GM23338 (cell line): ENCODE measurements around the gene CMC1. TPM values are rescaled to one million over a fixed set of nuclear protein-coding genes. Genes with fewer than 3 reads are reported as not detected.
A peak's percentile ranks its signal among the peaks of the same experiment; 100 is the strongest.

Source experiments
- ATAC-seq: fragments of 200-7000 bp; cut with Tn5 transposase; 3 replicates; pipeline ENCODE4 v1.9.1; 2020
- DNase-seq: peaks from one replicate; pipeline ENCODE4 v3.0.0-alpha.2; 2015; ENCODE audit warnings: low spot score
- H2AFZ ChIP-seq: fragments of 200-600 bp; sonication (generic); 2 replicates; pipeline ENCODE4 v1.8.0; 2016; ENCODE audit warnings: antibody characterized with exemption, mild to moderate bottlenecking, moderate library complexity
- H3F3A ChIP-seq: fragments of 200-600 bp; sonication (generic); replicated peaks from 2 replicates; pipeline ENCODE4 v1.8.0; 2017; ENCODE audit warnings: antibody characterized with exemption, mixed run types, low read depth
- H3K27ac ChIP-seq: fragments of 200-600 bp; sonication (generic); 2 replicates; pipeline ENCODE4 v1.6.1; 2016; ENCODE audit warnings: low read depth
- H3K27me3 ChIP-seq: fragments of 200-600 bp; sonication (generic); 2 replicates; pipeline ENCODE4 v1.8.0; 2016; ENCODE audit warnings: mild to moderate bottlenecking, mixed run types, moderate library complexity; ENCODE audit not compliant: insufficient read depth
- H3K36me3 ChIP-seq: fragments of 200-600 bp; sonication (generic); 2 replicates; pipeline ENCODE4 v1.8.0; 2016; ENCODE audit warnings: mild to moderate bottlenecking; ENCODE audit not compliant: insufficient read depth
- H3K4me1 ChIP-seq: fragments of 200-600 bp; sonication (generic); 2 replicates; pipeline ENCODE4 v1.8.0; 2016; ENCODE audit warnings: mild to moderate bottlenecking, moderate library complexity; ENCODE audit not compliant: insufficient read depth
- H3K4me2 ChIP-seq: fragments of 200-600 bp; sonication (generic); 2 replicates; pipeline ENCODE4 v1.7.1; 2017; ENCODE audit warnings: mixed run types
- H3K4me3 ChIP-seq: fragments of 200-600 bp; sonication (generic); 2 replicates; pipeline ENCODE4 v1.6.1; 2016; ENCODE audit warnings: mixed run types
- H3K79me2 ChIP-seq: fragments of 200-600 bp; sonication (generic); replicated peaks from 2 replicates; pipeline ENCODE4 v1.8.0; 2017; ENCODE audit warnings: mild to moderate bottlenecking; ENCODE audit not compliant: insufficient read depth
- H3K9me2 ChIP-seq: fragments of 200-600 bp; sonication (generic); 2 replicates; pipeline ENCODE4 v1.8.0; 2017; ENCODE audit not compliant: insufficient read depth
- H4K20me1 ChIP-seq: fragments of 200-600 bp; sonication (generic); replicated peaks from 2 replicates; pipeline ENCODE4 v1.8.0; 2017; ENCODE audit warnings: mild to moderate bottlenecking; ENCODE audit not compliant: insufficient read depth
- H3K27ac Mint-ChIP-seq: 2 replicates; pipeline ENCODE4 v1.8.0; 2020; ENCODE audit warnings: inconsistent platforms, mild to moderate bottlenecking, moderate library complexity, mixed read lengths
- H3K27me3 Mint-ChIP-seq: 3 replicates; pipeline ENCODE4 v1.8.0; 2022; ENCODE audit warnings: low read depth, mild to moderate bottlenecking, moderate library complexity, mixed read lengths, inconsistent platforms; ENCODE audit not compliant: insufficient read depth, poor library complexity
- H3K36me3 Mint-ChIP-seq: 3 replicates; pipeline ENCODE4 v1.8.0; 2021; ENCODE audit warnings: low read depth, mild to moderate bottlenecking, inconsistent platforms, moderate library complexity, mixed read lengths
- H3K4me1 Mint-ChIP-seq: 3 replicates; pipeline ENCODE4 v1.8.0; 2020; ENCODE audit warnings: mild to moderate bottlenecking, inconsistent platforms, mixed read lengths
- H3K4me3 Mint-ChIP-seq: 3 replicates; pipeline ENCODE4 v1.8.0; 2021; ENCODE audit warnings: moderate library complexity, mild to moderate bottlenecking, inconsistent platforms, mixed read lengths
- H3K9me3 Mint-ChIP-seq: 3 replicates; pipeline ENCODE4 v1.8.0; 2020; ENCODE audit warnings: moderate library complexity, mild to moderate bottlenecking, inconsistent platforms, mixed read lengths
- CREB1 ChIP-seq: fragments of 250-450 bp; sonication (Bioruptor Pico); IDR thresholded peaks from 2 replicates; pipeline ENCODE4 v1.5.0; 2020; ENCODE audit warnings: low read depth, mild to moderate bottlenecking, moderate library complexity
- EZH2 ChIP-seq: fragments of 200-600 bp; sonication (generic); IDR thresholded peaks from one replicate; pipeline ENCODE4 v1.8.0; 2017; ENCODE audit warnings: antibody characterized with exemption, mild to moderate bottlenecking, low read depth; ENCODE audit not compliant: unreplicated experiment
- EZH2phosphoT487 ChIP-seq: fragments of 200-600 bp; sonication (generic); IDR thresholded peaks from one replicate; pipeline ENCODE4 v1.8.1; 2018; ENCODE audit warnings: antibody characterized with exemption; ENCODE audit not compliant: unreplicated experiment
- JUNB ChIP-seq: IDR thresholded peaks from one replicate; pipeline ENCODE4 v1.6.1; 2016; ENCODE audit warnings: antibody characterized with exemption; ENCODE audit not compliant: unreplicated experiment
- NANOG ChIP-seq: IDR thresholded peaks from 2 replicates; pipeline ENCODE4 v1.6.1; 2016; ENCODE audit warnings: antibody characterized with exemption, borderline replicate concordance
- POLR2AphosphoS5 ChIP-seq: IDR thresholded peaks from 2 replicates; pipeline ENCODE4 v1.6.1; 2016; ENCODE audit warnings: antibody characterized with exemption, low read depth
- REST ChIP-seq: IDR thresholded peaks from one replicate; pipeline ENCODE4 v1.6.1; 2018; ENCODE audit warnings: antibody characterized with exemption; ENCODE audit not compliant: unreplicated experiment
- STAT1 ChIP-seq: IDR thresholded peaks from one replicate; pipeline ENCODE4 v1.6.1; 2016; ENCODE audit warnings: antibody characterized with exemption; ENCODE audit not compliant: unreplicated experiment
- ZNF114 ChIP-seq: fragments of 250-450 bp; sonication (Bioruptor Pico); IDR thresholded peaks from 2 replicates; pipeline ENCODE4 v1.5.0; 2020; ENCODE audit warnings: mild to moderate bottlenecking, moderate library complexity
- ZNF331 ChIP-seq: fragments of 250-450 bp; sonication (Bioruptor Pico); IDR thresholded peaks from 2 replicates; pipeline ENCODE4 v1.5.0; 2020; ENCODE audit warnings: low read depth, mild to moderate bottlenecking, moderate library complexity
- ZNF462 ChIP-seq: fragments of 250-450 bp; sonication (Bioruptor Pico); IDR thresholded peaks from 2 replicates; pipeline ENCODE4 v1.5.0; 2020; ENCODE audit warnings: mild to moderate bottlenecking, moderate library complexity
- polyA plus RNA-seq: library from polyadenylated mRNA; unstranded; fragments of >200 nt; fragmentation: Nextera tagmentation; extraction: Ambion mirVana; gene quantifications from 2 replicates; pipeline ENCODE4 v1.2.1, GENCODE V29; 2016
- total RNA-seq: library from RNA; depleted of rRNA; stranded (reverse); fragments of >200 nt; shearing (Covaris generic); gene quantifications from 2 replicates; pipeline ENCODE4 v1.2.3, GENCODE V29; 2014

CMC1 gene
- total and polyA plus RNA-seq, 2 experiments from 2014 or later, result 9.2 to 144 TPM

GRCh38 chr3:28253040-28253715, 11.8 kb downstream of the CMC1 start:
- Histone ChIP-seq H3K4me2 (peak overlapping the region; percentile 4; the same call in 1 of the 2 replicates), H3K79me2 (peaks cover 16% of the 10 kb centered on the region), H3F3A (no peaks in the 10 kb centered on the region), H3K27ac (no peak overlapping the region), H2AFZ (no peak overlapping the region), H3K4me3 (no peak overlapping the region), H3K9me2 (no peaks in the 10 kb centered on the region), H4K20me1 (0 out of 2 replicates have a peak, but pooled peaks cover 5% of the 10 kb centered on the region), H3K27me3 (no peaks in the 10 kb centered on the region), H3K36me3 (no peaks in the 10 kb centered on the region), H3K4me1 (peaks cover 31% of the 10 kb centered on the region)
- TF ChIP-seq ZNF114 (CRISPR knock-in tag) (no peak), ZNF331 (CRISPR knock-in tag) (no peak)
- peak; percentile 42 for DNase-seq
- no peaks in the 10 kb centered on the region for H3K9me3 Mint-ChIP-seq
- no peaks in the 10 kb centered on the region for H3K36me3 Mint-ChIP-seq
- peak overlapping the region; percentile 6; the same call in 1 of the 2 replicates for H3K27ac Mint-ChIP-seq
- H3K27me3 Mint-ChIP-seq, result peaks cover 1% of the 10 kb centered on the region
- H3K4me1 Mint-ChIP-seq, result peaks cover 39% of the 10 kb centered on the region
- H3K4me3 Mint-ChIP-seq, result no peak overlapping the region
- ATAC-seq, result peak; percentile 89

- Histone ChIP-seq H2AFZ (no peak overlapping the region), H3F3A (no peaks in the 10 kb centered on the region), H3K4me1 (no peaks in the 10 kb centered on the region), H3K4me2 (no peak overlapping the region), H3K36me3 (no peaks in the 10 kb centered on the region), H3K27me3 (no peaks in the 10 kb centered on the region), H3K9me2 (no peaks in the 10 kb centered on the region), H3K79me2 (peaks cover 27% of the 10 kb centered on the region; the same call in 1 of the 2 replicates), H3K27ac (no peak overlapping the region), H3K4me3 (no peak overlapping the region), H4K20me1 (no peaks in the 10 kb centered on the region)
- ATAC-seq (no peak), DNase-seq (no peak)
- no peaks in the 10 kb centered on the region; the same call in 2 of the 3 replicates for H3K36me3 Mint-ChIP-seq
- H3K9me3 Mint-ChIP-seq, result no peaks in the 10 kb centered on the region
- no peaks in the 10 kb centered on the region for H3K27me3 Mint-ChIP-seq
- H3K27ac Mint-ChIP-seq, result no peak overlapping the region; the same call in 1 of the 2 replicates
- H3K4me1 Mint-ChIP-seq, result no peaks in the 10 kb centered on the region; the same call in 2 of the 3 replicates
- no peak overlapping the region for H3K4me3 Mint-ChIP-seq
- no peak for TF ChIP-seq EZH2phosphoT487
- TF ChIP-seq ZNF114 (CRISPR knock-in tag), result no peak
- no peak for TF ChIP-seq CREB1 (CRISPR knock-in tag)
- TF ChIP-seq JUNB, result no peak
- no peak for TF ChIP-seq ZNF462
- no peak for TF ChIP-seq NANOG
- TF ChIP-seq EZH2, result no peak
- no peak for TF ChIP-seq STAT1
- TF ChIP-seq POLR2AphosphoS5, result no peak
- TF ChIP-seq ZNF331 (CRISPR knock-in tag), result no peak
- TF ChIP-seq REST, result no peak
Measured at GRCh38 chr3:28262001-28262400, 20.6 kb downstream of the CMC1 start.
